Spinal cord (tissue), 10 donors: Measurements from ENCODE around the gene PECR. TPM values are rescaled to one million over a fixed set of nuclear protein-coding genes. Genes with fewer than 3 reads are reported as not detected.
A peak's percentile ranks its signal among the peaks of the same experiment; 100 is the strongest.

Experiments
- DNase-seq, 6 donors: peaks; one replicate each; pipeline versions ENCODE4 v3.0.0 to v3.0.0-alpha.2; 2013 to 2015; ENCODE audit warnings: low spot score in 6 of 6, low read depth in 4 of 6
- H3K27ac ChIP-seq: one replicate; pipeline ENCODE4 v1.5.1; 2013; ENCODE audit warnings: low read depth, low read length, control low read depth
- H3K27me3 ChIP-seq: one replicate; pipeline ENCODE4 v1.6.1; 2013; ENCODE audit warnings: low read length; ENCODE audit not compliant: control insufficient read depth, insufficient read depth
- H3K36me3 ChIP-seq: one replicate; pipeline ENCODE4 v1.6.1; 2013; ENCODE audit warnings: low read length; ENCODE audit not compliant: control insufficient read depth, insufficient read depth
- H3K4me1 ChIP-seq: one replicate; pipeline ENCODE4 v1.6.1; 2013; ENCODE audit warnings: low read length; ENCODE audit not compliant: control insufficient read depth, insufficient read depth
- H3K4me3 ChIP-seq: one replicate; pipeline ENCODE4 v1.5.1; 2013; ENCODE audit warnings: low read depth, low read length, control low read depth
- H3K9me3 ChIP-seq: one replicate; pipeline ENCODE4 v1.6.1; 2013; ENCODE audit warnings: low read length; ENCODE audit not compliant: control insufficient read depth, insufficient read depth
- WGBS: methylation state at CpG from one replicate; pipeline ENCODE4 v1.1.5; 2013; ENCODE audit warnings: missing lambda C conversion rate; ENCODE audit not compliant: insufficient coverage; 5-methylcytosine and 5-hydroxymethylcytosine counted together
- long read RNA-seq, 4 donors: transcript quantifications; one replicate each; lab custom pipeline, GENCODE V29; 2026
- polyA plus RNA-seq, 2 donors: library from polyadenylated mRNA; unstranded; fragments of 120-200 nt; gene quantifications; one replicate each; pipeline ENCODE4 v1.2.1, GENCODE V29; 2013; ENCODE audit not compliant: insufficient read length in 2 of 2
- total RNA-seq, 2 donors: library from RNA; depleted of rRNA in 1 of 2; stranded (reverse); fragments of 120-200 nt in 1 of 2; fragments of >200 nt in 1 of 2; gene quantifications; one replicate each; pipeline versions ENCODE4 v1.2.3 to v1.2.4, GENCODE V29; 2013 to 2014
- donor health status: healthy.

PECR gene
- total RNA-seq (10 to 100 TPM; 21.6 to 27.2 TPM), polyA plus RNA-seq (10 to 100 TPM; 12.5 to 13.6 TPM)
- long read RNA-seq, donor 1, partial matches to known transcripts: 0 of 3 reads
- long read RNA-seq, donor 1, other reads (novel, unspliced or antisense): 0 of 3 reads
- long read RNA-seq, donor 2: 0 reads
- long read RNA-seq, donor 3: 0 reads
- long read RNA-seq, donor 4, partial matches to known transcripts: 0 of 2 reads
- long read RNA-seq, donor 4, other reads (novel, unspliced or antisense): 0 of 2 reads

DNA sequence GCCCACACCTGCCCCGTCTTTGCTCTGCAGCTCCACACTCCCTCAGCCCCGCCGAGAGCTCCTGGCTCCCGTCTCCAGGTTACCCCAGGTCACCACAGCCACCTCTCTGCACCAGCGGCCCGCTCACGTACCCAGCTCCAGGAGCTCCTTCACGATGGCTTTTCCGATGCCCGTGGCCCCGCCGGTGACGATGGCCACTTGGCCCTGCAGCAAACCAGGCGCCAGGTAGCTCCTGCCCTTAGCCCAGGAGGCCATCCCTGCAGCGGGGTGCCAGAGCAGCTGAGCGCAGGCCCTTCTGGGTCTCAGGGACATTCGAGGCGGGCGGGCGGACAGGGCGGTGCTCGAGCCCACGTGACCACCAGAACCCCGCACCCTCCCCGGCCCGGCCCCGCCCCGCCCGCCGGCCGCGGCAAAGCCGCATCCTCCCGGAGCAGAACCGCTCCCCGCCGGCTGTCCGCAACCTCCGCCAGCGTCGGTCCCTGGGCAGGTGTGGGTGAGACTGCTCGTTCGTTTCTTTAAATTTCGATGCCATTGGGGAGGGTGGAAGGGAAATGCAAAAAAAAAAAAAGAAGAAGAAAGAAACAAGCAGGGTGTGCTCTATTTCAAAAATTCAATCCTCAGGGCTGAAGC is at the start of gene PECR, which contains the start of gene TMEM169:
TSS of gene PECR (minus strand) at position 323 of the 630 bp plus-strand sequence. CDS start at position 255, 68 bp downstream.
TSS of gene TMEM169 (plus strand) at position 433 of the 630 bp plus-strand sequence. CDS start 14,045 bp downstream, outside the sequence.
- Histone ChIP-seq H3K27ac (peak within 1 kb of the TSS; percentile 54), H3K27me3 (no peaks in the 10 kb centered on the region), H3K4me1 (peaks cover 25% of the 10 kb centered on the region), H3K4me3 (peak within 1 kb of the TSS; percentile 92), H3K36me3 (no peaks in the 10 kb centered on the region), H3K9me3 (no peaks in the 10 kb centered on the region)
- peak in 5 of 6 donors; percentile 36 to 93 (median 71) for DNase-seq
- WGBS: 1% methylated on average over 40 of the region's 44 CpGs

DNA sequence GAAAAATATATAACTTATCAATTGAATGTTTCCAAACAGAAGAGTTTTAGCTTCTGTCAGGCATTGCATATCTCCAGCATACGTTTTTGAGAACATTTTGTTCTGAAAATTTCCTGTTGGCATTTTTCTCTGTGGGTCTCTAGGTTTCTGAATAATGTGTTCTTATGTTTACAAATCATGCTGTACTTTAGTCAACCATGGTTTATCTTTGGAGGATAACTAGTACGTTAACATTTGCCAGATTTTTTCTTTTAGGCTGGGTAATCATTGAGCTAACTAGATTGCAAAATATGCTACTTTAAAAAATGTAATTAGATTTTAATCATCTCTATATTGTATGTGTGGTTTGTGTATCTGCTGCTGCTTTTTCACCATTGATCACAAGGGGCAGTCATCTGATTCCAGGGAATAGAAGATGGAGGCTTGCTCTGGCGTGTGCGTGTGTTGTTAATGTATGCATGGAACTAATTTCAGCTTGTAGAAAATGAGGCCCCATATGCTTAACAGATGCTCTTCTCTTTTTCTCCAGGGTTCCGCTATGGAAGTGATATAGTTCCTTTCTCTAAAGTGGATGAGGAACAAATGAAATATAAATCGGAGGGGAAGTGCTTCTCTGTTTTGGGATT is 48.9 kb upstream of the PECR start:
- no CpG with 5 or more reads among the region's 6 CpGs for WGBS
- peak in 3 of 6 donors; percentile 39 to 94 (median 92) for DNase-seq
- H3K9me3 ChIP-seq: no peaks in the 10 kb centered on the region
- no peak overlapping the region for H3K4me3 ChIP-seq
- H3K4me1 ChIP-seq: no peaks in the 10 kb centered on the region
- H3K27ac ChIP-seq: no peak overlapping the region
- H3K36me3 ChIP-seq: peaks cover 23% of the 10 kb centered on the region
- no peaks in the 10 kb centered on the region for H3K27me3 ChIP-seq

DNA sequence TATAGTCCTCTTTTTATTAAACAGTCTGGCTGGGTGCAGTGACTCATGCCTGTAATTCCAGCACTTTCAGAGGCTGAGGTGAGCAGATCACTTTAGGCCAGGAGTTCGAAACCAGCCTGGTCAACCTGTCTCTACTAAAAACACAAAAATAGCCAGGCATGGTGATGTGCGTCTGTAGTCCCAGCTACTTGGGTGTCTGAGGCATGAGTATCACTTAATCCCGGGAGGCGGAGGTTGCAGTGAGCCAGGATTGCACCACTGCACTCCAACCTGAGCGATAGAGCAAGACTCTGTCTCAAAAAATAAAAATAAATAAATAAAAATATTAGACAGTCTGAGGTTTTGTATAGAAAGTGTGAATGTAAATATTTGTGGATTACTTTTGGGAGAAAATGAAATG is 45.3 kb upstream of the PECR start:
- WGBS: 100% methylated on average over 1 of the region's 5 CpGs
- no peaks in the 10 kb centered on the region for H3K9me3 ChIP-seq
- no peak for DNase-seq
- no peaks in the 10 kb centered on the region for H3K4me1 ChIP-seq
- no peak overlapping the region for H3K27ac ChIP-seq
- no peaks in the 10 kb centered on the region for H3K27me3 ChIP-seq
- peaks cover 25% of the 10 kb centered on the region for H3K36me3 ChIP-seq
- H3K4me3 ChIP-seq: no peak overlapping the region

DNA sequence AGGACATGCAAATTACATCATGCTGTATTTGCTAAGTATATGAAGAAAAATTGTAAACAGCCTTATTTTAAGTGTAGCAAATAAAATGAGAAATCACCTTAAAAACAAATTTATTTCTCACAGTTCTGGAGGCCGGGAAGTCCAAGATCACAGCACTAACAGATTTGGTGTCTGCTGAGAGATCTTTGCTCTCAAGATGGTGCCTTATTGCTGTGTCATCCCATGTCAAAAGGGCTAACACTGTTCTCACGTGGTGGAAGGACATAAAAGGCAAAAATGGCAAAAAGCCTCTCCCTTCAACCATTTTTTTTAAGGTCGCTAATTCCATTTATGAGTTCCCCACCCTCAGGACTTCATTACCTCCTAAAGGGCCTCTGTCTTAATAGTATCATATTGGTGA is 39.6 kb upstream of the PECR start:
- Histone ChIP-seq H3K4me3 (no peak overlapping the region), H3K36me3 (peaks cover 32% of the 10 kb centered on the region), H3K27ac (no peak overlapping the region), H3K4me1 (no peaks in the 10 kb centered on the region), H3K27me3 (no peaks in the 10 kb centered on the region), H3K9me3 (no peaks in the 10 kb centered on the region)
- WGBS: 86% methylated on average over 2 of the region's 3 CpGs
- DNase-seq: no peak

DNA sequence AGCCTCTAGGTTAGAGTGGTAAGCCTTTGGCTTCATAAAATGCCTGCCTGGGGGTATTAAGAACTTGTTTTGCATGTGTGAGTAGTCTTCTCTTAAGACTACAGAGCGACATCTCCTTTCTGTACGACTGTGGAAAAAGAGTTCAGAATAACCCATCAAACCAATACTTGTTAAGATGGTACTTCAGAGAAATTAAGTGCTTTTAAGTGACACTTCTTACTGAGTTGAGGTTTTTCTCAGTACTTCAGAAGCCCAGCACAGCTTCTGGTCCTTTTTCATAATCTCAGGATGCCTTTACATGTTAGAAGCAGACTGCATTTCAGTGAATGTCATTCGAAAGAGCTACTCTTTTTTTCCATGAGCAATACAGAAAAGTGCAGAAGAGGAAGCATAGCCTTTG is 38.4 kb upstream of the PECR start:
- peaks cover 3% of the 10 kb centered on the region for H3K4me1 ChIP-seq
- no peak overlapping the region for H3K4me3 ChIP-seq
- H3K9me3 ChIP-seq: no peaks in the 10 kb centered on the region
- H3K27ac ChIP-seq: no peak overlapping the region
- peaks cover 28% of the 10 kb centered on the region for H3K36me3 ChIP-seq
- H3K27me3 ChIP-seq: no peaks in the 10 kb centered on the region
- no peak for DNase-seq
- no CpG with 5 or more reads among the region's 3 CpGs for WGBS

DNA sequence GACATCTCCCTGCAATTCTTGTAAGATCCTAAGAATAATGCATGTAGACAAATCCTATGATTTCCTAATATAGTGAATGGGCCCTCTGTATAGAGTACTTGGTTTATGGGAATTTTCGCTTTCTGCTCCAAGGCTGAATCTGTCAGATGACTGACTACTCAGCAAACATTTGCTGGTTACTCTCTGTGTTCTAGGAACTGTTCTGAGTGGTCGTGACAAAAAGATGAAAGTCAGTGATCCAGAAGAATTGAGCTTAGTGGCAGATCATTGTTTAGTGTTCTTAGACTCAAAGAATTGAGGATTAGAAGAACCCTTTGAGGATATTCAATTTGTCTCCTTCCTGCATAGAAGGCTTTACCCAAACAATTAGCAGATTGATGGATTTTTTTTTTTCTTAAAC is 37.5 kb upstream of the PECR start:
- Histone ChIP-seq H3K9me3 (no peaks in the 10 kb centered on the region), H3K4me1 (peaks cover 7% of the 10 kb centered on the region), H3K27me3 (no peaks in the 10 kb centered on the region), H3K36me3 (peaks cover 25% of the 10 kb centered on the region), H3K27ac (no peak overlapping the region), H3K4me3 (no peak overlapping the region)
- 40% methylated on average over 1 of the region's 2 CpGs for WGBS
- DNase-seq: no peak

DNA sequence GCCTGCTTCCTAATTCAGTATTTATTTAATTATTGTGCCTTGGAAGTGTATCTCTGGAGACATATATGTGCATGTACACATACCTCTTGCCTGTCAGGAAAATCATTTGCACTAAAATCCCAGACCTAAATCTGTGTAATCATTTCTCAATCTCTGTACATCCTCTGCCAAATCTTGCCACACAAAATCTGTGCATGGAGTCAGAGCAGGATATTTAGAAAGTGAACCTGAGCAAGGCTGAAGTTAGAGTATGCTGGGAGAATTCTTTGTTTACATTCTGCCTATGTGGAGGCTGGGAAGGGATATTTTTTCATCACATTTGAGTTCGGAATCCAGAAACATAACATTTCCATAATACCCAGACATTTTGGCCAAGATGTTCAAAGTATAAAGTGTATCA is 36.9 kb upstream of the PECR start:
- no peak overlapping the region for H3K27ac ChIP-seq
- H3K4me3 ChIP-seq: no peak overlapping the region
- peaks cover 23% of the 10 kb centered on the region for H3K36me3 ChIP-seq
- no peaks in the 10 kb centered on the region for H3K27me3 ChIP-seq
- no CpG with 5 or more reads among the region's 1 CpG for WGBS
- peaks cover 7% of the 10 kb centered on the region for H3K4me1 ChIP-seq
- no peak for DNase-seq
- H3K9me3 ChIP-seq: no peaks in the 10 kb centered on the region

DNA sequence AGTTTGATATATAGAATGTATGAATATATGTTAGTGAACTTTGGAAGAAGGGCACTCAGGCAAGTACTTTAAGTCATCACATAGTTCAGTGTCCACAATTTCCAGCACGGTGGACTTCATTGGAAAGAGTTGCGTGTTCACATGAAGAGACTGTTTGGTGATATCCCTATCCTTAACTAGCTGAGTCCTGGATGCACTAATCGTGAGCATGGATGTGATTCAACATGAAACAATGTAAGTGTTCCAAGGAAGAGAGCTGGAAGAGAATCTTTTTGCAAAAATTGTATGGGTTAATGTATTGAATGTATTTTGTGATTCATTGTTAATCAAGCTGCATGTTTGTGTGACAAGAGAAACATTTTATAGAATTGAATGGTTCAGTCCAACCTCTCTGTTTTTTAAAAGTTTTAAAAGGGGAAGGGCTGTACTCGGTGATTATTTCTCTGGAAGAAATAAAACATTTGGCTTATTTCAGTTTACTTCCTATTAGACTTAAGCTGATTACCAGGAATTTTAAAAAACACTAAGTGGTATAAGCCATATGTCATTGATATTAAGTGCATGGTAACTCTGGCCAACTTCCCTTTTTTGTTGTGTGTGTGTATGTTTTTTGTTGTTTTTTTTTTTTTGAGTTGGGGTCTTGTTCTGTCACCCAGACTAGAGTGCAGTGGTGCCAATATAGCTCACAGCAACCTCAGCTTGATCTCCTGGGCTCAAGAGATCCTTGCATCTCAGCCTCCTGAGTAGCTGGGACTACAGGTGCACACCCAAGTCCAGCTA is 36.1 kb upstream of the PECR start:
- Histone ChIP-seq H3K9me3 (no peaks in the 10 kb centered on the region), H3K36me3 (peaks cover 26% of the 10 kb centered on the region), H3K4me3 (no peak overlapping the region), H3K27ac (no peak overlapping the region), H3K27me3 (no peaks in the 10 kb centered on the region), H3K4me1 (peaks cover 7% of the 10 kb centered on the region)
- no peak for DNase-seq
- 86% methylated on average over 1 of the region's 4 CpGs for WGBS

DNA sequence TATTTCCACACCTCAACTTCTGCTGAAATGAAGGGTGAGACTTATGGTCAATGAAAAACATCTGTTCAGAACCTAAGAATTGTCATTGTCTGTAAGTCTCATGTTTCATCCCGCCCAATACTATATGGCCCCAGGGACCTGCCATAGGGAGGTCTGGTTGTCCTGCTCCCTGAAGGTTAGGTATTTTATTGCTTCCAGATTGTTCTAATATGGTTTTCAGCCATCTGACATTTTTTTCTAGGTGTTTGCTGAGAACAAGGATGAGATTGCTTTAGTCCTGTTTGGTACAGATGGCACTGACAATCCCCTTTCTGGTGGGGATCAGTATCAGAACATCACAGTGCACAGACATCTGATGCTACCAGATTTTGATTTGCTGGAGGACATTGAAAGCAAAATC is 34.8 kb upstream of the PECR start:
- Histone ChIP-seq H3K4me1 (peaks cover 7% of the 10 kb centered on the region), H3K36me3 (peaks cover 23% of the 10 kb centered on the region), H3K9me3 (no peaks in the 10 kb centered on the region), H3K27ac (no peak overlapping the region), H3K27me3 (no peaks in the 10 kb centered on the region), H3K4me3 (no peak overlapping the region)
- no peak for DNase-seq
- WGBS: no CpG with 5 or more reads among the region's 1 CpG
